ENCODE results near the gene ITGA7. TPM values are rescaled to one million over a fixed set of nuclear protein-coding genes. Genes with fewer than 3 reads are reported as not detected.

ITGA7 gene
- total and polyA plus RNA-seq, 2 of the 8 experiments (the other 6 are each of a cell fraction or from before 2014, with no cell fraction given): 57.6 to 86.1 TPM

- H2AK5ac ChIP-seq (ENCODE audit: low read depth, low read length): no peak overlapping the region; the same call in 1 of the 2 replicates
- peak overlapping the region in 1 of 2 experiments; percentile 93; a peak in 1 of 4 replicates for H3K4me2 ChIP-seq (ENCODE audit: insufficient read depth in 1 of 2, low read depth in 2 of 2, low read length in 2 of 2)
- H3K9ac ChIP-seq (replicated peaks in 1 of 4; ENCODE audit: extremely low read depth in 1 of 4, low read depth in 3 of 4, low read length in 3 of 4): no peak overlapping the region
- H3K14ac ChIP-seq (ENCODE audit: insufficient read length): no peak overlapping the region
- H2BK15ac ChIP-seq (ENCODE audit: low read length): no peak overlapping the region
- CTCF ChIA-PET (ENCODE audit: partially characterized antibody): interaction anchor here (0.6 to 14.5 kb wide), 14 partner anchors 8 to 1763 kb away, joined by 3 to 186 read pairs (median 4); partner anchors contain the start of gene CD63
- WGBS, 2 experiments (ENCODE audit: extremely low coverage in 1 of 2, insufficient coverage in 1 of 2, insufficient read length in 1 of 2, insufficient replicate concordance in 2 of 2, low coverage in 1 of 2, low lambda C conversion rate in 2 of 2, missing lambda C conversion rate in 1 of 2): 98% methylated on average over 18 of the region's 18 CpGs; no CpG with 5 or more reads in 1 of the 2 experiments
- TF ChIP-seq TBP (IDR thresholded peaks at IDR 0.05; ENCODE audit: low read depth, low read length) (no peak), USF2 (IDR thresholded peaks at IDR 0.05; ENCODE audit: low read length) (no peak), NRF1 (IDR thresholded peaks at IDR 0.05; ENCODE audit: low read depth, low read length) (no peak), RNF2 (IDR thresholded peaks at IDR 0.05; ENCODE audit: borderline replicate concordance, low read depth, low read length, missing control alignments, poor library complexity, severe bottlenecking) (no peak), RAD21 (IDR thresholded peaks at IDR 0.05 in 1 of 2, conservative IDR thresholded peaks at IDR 0.05 in 1 of 2; ENCODE audit: low read depth in 2 of 2, low read length in 2 of 2) (no peak), SRF (IDR thresholded peaks at IDR 0.05; ENCODE audit: low read depth, low read length) (no peak), ATF3 (IDR thresholded peaks at IDR 0.05; ENCODE audit: insufficient read depth, low read depth, low read length) (no peak)
- H3K4me1 ChIP-seq (replicated peaks in 1 of 4; ENCODE audit: control insufficient read depth in 3 of 4, insufficient read depth in 4 of 4, low read length in 3 of 4): peaks cover 5 to 29% (median 21%) of the 10 kb centered on the region in 4 experiments
- H2BK5ac ChIP-seq (ENCODE audit: low read depth, low read length): no peak overlapping the region; the same call in 1 of the 2 replicates
- FAIRE-seq (no peak), DNase-seq (ENCODE audit: low read depth in 1 of 2, low spot score in 2 of 2) (no peak)
- H3K36me3 ChIP-seq (ENCODE audit: control insufficient read depth in 2 of 4, insufficient read depth in 4 of 4, low read length in 3 of 4): peaks cover 13 to 52% (median 39%) of the 10 kb centered on the region in 4 experiments
- H4K91ac ChIP-seq (replicated peaks; ENCODE audit: insufficient read length, low read length): no peak overlapping the region
- no peak overlapping the region for H3K4ac ChIP-seq (replicated peaks; ENCODE audit: insufficient read length, low read depth, low read length)
- peak overlapping the region; percentile 45 for H4K8ac ChIP-seq (ENCODE audit: extremely low read depth, insufficient read depth, low read length)
- peaks cover 10 to 52% of the 10 kb centered on the region in 2 experiments for H3K79me2 ChIP-seq (ENCODE audit: control insufficient read depth in 1 of 2, insufficient read depth in 2 of 2, low read length in 2 of 2)
- H3K79me1 ChIP-seq (ENCODE audit: low read depth, low read length): peaks cover 13% of the 10 kb centered on the region
- H3K23ac ChIP-seq (ENCODE audit: insufficient read length): no peak overlapping the region
- H2BK20ac ChIP-seq (ENCODE audit: low read length): 0 out of 2 replicates have a peak overlapping the region, but pooled peaks have one; percentile 11
- no peak overlapping the region for H4K5ac ChIP-seq (ENCODE audit: insufficient read length, low read depth, low read length)
- no peaks in the 10 kb centered on the region for H3K27me3 ChIP-seq (replicated peaks in 1 of 4; ENCODE audit: control insufficient read depth in 3 of 4, extremely low read depth in 1 of 4, insufficient read depth in 3 of 4, low read length in 3 of 4)
- no peak overlapping the region for H2AFZ ChIP-seq (ENCODE audit: low read length)
- peak overlapping the region; percentile 64; the same call in 1 of the 2 replicates for H2BK12ac ChIP-seq (ENCODE audit: low read depth, low read length)
- H2BK120ac ChIP-seq (replicated peaks; ENCODE audit: low read depth, low read length): no peak overlapping the region
- no peaks in the 10 kb centered on the region for H3K9me3 ChIP-seq (ENCODE audit: insufficient read depth in 2 of 2, low read depth in 1 of 2, low read length in 1 of 2)
- H3K23me2 ChIP-seq (ENCODE audit: low read depth, low read length): peaks cover 24% of the 10 kb centered on the region
- peaks cover 12 to 24% of the 10 kb centered on the region in 2 experiments for H4K20me1 ChIP-seq (replicated peaks in 1 of 2; ENCODE audit: control insufficient read depth in 1 of 2, insufficient read depth in 2 of 2, low read length in 2 of 2)
- H3K56ac ChIP-seq (replicated peaks; ENCODE audit: insufficient read length, low read depth, low read length): no peak overlapping the region
- peak overlapping the region in 1 of 4 experiments; percentile 80; a peak in 1 of 8 replicates for H3K4me3 ChIP-seq (ENCODE audit: extremely low read depth in 1 of 4, insufficient read depth in 2 of 4, low read depth in 3 of 4, low read length in 4 of 4)
- H3K18ac ChIP-seq (ENCODE audit: extremely low read depth, low read length): no peak overlapping the region
- POLR2A ChIA-PET (ENCODE audit: partially characterized antibody): interaction anchor here (0.7 to 46.5 kb wide), 9 partner anchors 5 to 293 kb away, joined by 3 to 809 read pairs (median 4); partner anchors contain the start of genes BLOC1S1, CD63, DNAJC14 and GDF11
- no peak overlapping the region for H3K27ac ChIP-seq (ENCODE audit: low read depth, low read length)
Measured at GRCh38 chr12:55748230-55748993, 40.7 kb upstream of the ITGA7 start.
